Endometrium (tissue), 2 donors: ENCODE data around the gene CACNB2.
"Not testable (repeated sequence)": the region's sequence is repeated elsewhere in the genome, so short reads cannot be mapped to it uniquely, and the experiment has no call there.

Source experiments
- FAIRE-seq: peaks from 2 replicates; lab custom pipeline; 2012; peaks lifted over from hg19 to GRCh38; lab: Jason Lieb, UNC
- donor health status: control.
- donor health status: control.

CACNB2 gene

GRCh38 chr10:18571780-18572179, 431.6 kb downstream of the CACNB2 start:
- FAIRE-seq, result no peak

GRCh38 chr10:18572959-18573561, 432.8 kb downstream of the CACNB2 start:
- no peak for FAIRE-seq

GRCh38 chr10:18576586-18576985, 436.4 kb downstream of the CACNB2 start:
- FAIRE-seq, result no peak

GRCh38 chr10:18577823-18578685, 437.8 kb downstream of the CACNB2 start:
- FAIRE-seq, result no peak

GRCh38 chr10:18582803-18583202, 442.6 kb downstream of the CACNB2 start:
- FAIRE-seq, result no peak

- FAIRE-seq, result no peak
These were observed 443.5 kb downstream of the CACNB2 start for GRCh38 chr10:18583575-18584270.

- not testable (repeated sequence) for FAIRE-seq
These were observed 446.4 kb downstream of the CACNB2 start for GRCh38 chr10:18586637-18587036.

GRCh38 chr10:18591141-18591540, 450.9 kb downstream of the CACNB2 start:
- FAIRE-seq, result not testable (repeated sequence)
